H9 (cell line): ENCODE data around the gene IL16. TPM values are rescaled to one million over a fixed set of nuclear protein-coding genes. Genes with fewer than 3 reads are reported as not detected.
"Not testable (repeated sequence)": the region's sequence is repeated elsewhere in the genome, so short reads cannot be mapped to it uniquely, and the experiment has no call there.

Source experiments
- DNase-seq: peaks from one replicate; pipeline ENCODE4 v3.0.0-alpha.2; 2017
- H2AFZ ChIP-seq: one replicate; pipeline ENCODE4 v1.6.1; 2013; ENCODE audit warnings: mild to moderate bottlenecking, low read length, control low read depth, moderate library complexity
- H2AK5ac ChIP-seq: 2 replicates; pipeline ENCODE4 v1.6.1; 2013; ENCODE audit warnings: low read length, control low read depth, mixed read lengths; ENCODE audit not compliant: insufficient read length
- H2BK120ac ChIP-seq: one replicate; pipeline ENCODE4 v1.6.1; 2013; ENCODE audit warnings: low read depth, mild to moderate bottlenecking, low read length, control low read depth, inconsistent platforms; ENCODE audit not compliant: poor library complexity, severe bottlenecking
- H2BK12ac ChIP-seq: 2 replicates; pipeline ENCODE4 v1.6.1; 2013; ENCODE audit warnings: low read length, control low read depth, mixed read lengths, low read depth; ENCODE audit not compliant: insufficient read length
- H2BK15ac ChIP-seq: 2 replicates; pipeline ENCODE4 v1.6.1; 2013; ENCODE audit warnings: low read depth, low read length, control low read depth
- H2BK20ac ChIP-seq: one replicate; pipeline ENCODE4 v1.6.1; 2013; ENCODE audit warnings: low read depth, mild to moderate bottlenecking, low read length, control low read depth, inconsistent platforms; ENCODE audit not compliant: poor library complexity, severe bottlenecking
- H2BK5ac ChIP-seq: 2 replicates; pipeline ENCODE4 v1.6.1; 2013; ENCODE audit warnings: low read length, control low read depth, mixed read lengths; ENCODE audit not compliant: insufficient read length
- H3K14ac ChIP-seq: 2 replicates; pipeline ENCODE4 v1.6.1; 2013; ENCODE audit warnings: low read length, control low read depth; ENCODE audit not compliant: insufficient read depth
- H3K18ac ChIP-seq: 2 replicates; pipeline ENCODE4 v1.6.1; 2013; ENCODE audit warnings: low read depth, mild to moderate bottlenecking, mixed read lengths, low read length, control low read depth; ENCODE audit not compliant: insufficient read length
- H3K23ac ChIP-seq: 2 replicates; pipeline ENCODE4 v1.6.1; 2013; ENCODE audit warnings: low read length, control low read depth, mixed read lengths, low read depth; ENCODE audit not compliant: insufficient read length
- H3K23me2 ChIP-seq: 2 replicates; pipeline ENCODE4 v1.6.1; 2013; ENCODE audit warnings: low read depth, mild to moderate bottlenecking, mixed read lengths, low read length, control low read depth; ENCODE audit not compliant: insufficient read length, poor library complexity, severe bottlenecking
- H3K27ac ChIP-seq: 2 replicates; pipeline ENCODE4 v1.5.1; 2013; ENCODE audit warnings: low read length, control low read depth, mixed read lengths, low read depth; ENCODE audit not compliant: insufficient read length
- H3K27me3 ChIP-seq: 2 replicates; pipeline ENCODE4 v1.6.1; 2013; ENCODE audit warnings: low read length, control low read depth, inconsistent platforms; ENCODE audit not compliant: insufficient read depth
- H3K4ac ChIP-seq: 2 replicates; pipeline ENCODE4 v1.6.1; 2013; ENCODE audit warnings: low read depth, mild to moderate bottlenecking, control low read depth, inconsistent platforms, low read length, moderate library complexity
- H3K4me1 ChIP-seq: 2 replicates; pipeline ENCODE4 v1.6.1; 2013; ENCODE audit warnings: low read length, control low read depth, inconsistent platforms; ENCODE audit not compliant: insufficient read depth
- H3K4me2 ChIP-seq: 2 replicates; pipeline ENCODE4 v1.6.1; 2013; ENCODE audit warnings: low read length, control low read depth, mixed read lengths; ENCODE audit not compliant: insufficient read length, insufficient read depth
- H3K56ac ChIP-seq: 2 replicates; pipeline ENCODE4 v1.6.1; 2013; ENCODE audit warnings: low read depth, mild to moderate bottlenecking, mixed read lengths, low read length, control low read depth; ENCODE audit not compliant: insufficient read length
- H3K79me1 ChIP-seq: 2 replicates; pipeline ENCODE4 v1.6.1; 2013; ENCODE audit warnings: low read depth, mild to moderate bottlenecking, moderate library complexity, low read length, control low read depth, inconsistent platforms; ENCODE audit not compliant: insufficient read depth, poor library complexity, severe bottlenecking
- H3K79me2 ChIP-seq: 2 replicates; pipeline ENCODE4 v1.6.1; 2013; ENCODE audit warnings: low read length, control low read depth, inconsistent platforms; ENCODE audit not compliant: insufficient read depth
- H3K9ac ChIP-seq: 2 replicates; pipeline ENCODE4 v1.6.1; 2013; ENCODE audit warnings: low read length, control low read depth, mixed read lengths; ENCODE audit not compliant: insufficient read length; ENCODE audit errors: extremely low read depth
- H3K9me3 ChIP-seq: one replicate; pipeline ENCODE4 v1.6.1; 2013; ENCODE audit warnings: low read depth, low read length, inconsistent platforms; ENCODE audit not compliant: control insufficient read depth
- H3T11ph ChIP-seq: one replicate; pipeline ENCODE4 v1.6.1; 2013; ENCODE audit warnings: mild to moderate bottlenecking, low read length, control low read depth, inconsistent platforms
- H4K20me1 ChIP-seq: one replicate; pipeline ENCODE4 v1.6.1; 2013; ENCODE audit not compliant: control insufficient read depth, insufficient read length, insufficient read depth
- H4K5ac ChIP-seq: 2 replicates; pipeline ENCODE4 v1.6.1; 2013; ENCODE audit warnings: low read depth, mild to moderate bottlenecking, mixed read lengths, low read length, control low read depth; ENCODE audit not compliant: insufficient read length
- H4K8ac ChIP-seq: replicated peaks from 2 replicates; pipeline ENCODE4 v1.6.1; 2013; ENCODE audit warnings: low read length, control low read depth, mixed read lengths, low read depth; ENCODE audit not compliant: insufficient read length
- H4K91ac ChIP-seq: 2 replicates; pipeline ENCODE4 v1.6.1; 2013; ENCODE audit warnings: low read depth, mild to moderate bottlenecking, moderate library complexity, mixed read lengths, low read length, control low read depth; ENCODE audit not compliant: insufficient read length
- H3K27ac Mint-ChIP-seq, 3 experiments: 2 replicates in 2 of 3; 3 replicates in 1 of 3; pipeline ENCODE4 v1.8.0; 2020 to 2021; ENCODE audit warnings: mixed read lengths in 3 of 3, mild to moderate bottlenecking in 1 of 3, moderate library complexity in 1 of 3
- H3K27me3 Mint-ChIP-seq: 2 replicates; pipeline ENCODE4 v1.8.0; 2021; ENCODE audit warnings: low read depth, mild to moderate bottlenecking, moderate library complexity, mixed read lengths
- H3K36me3 Mint-ChIP-seq, 3 experiments: 2 replicates in 2 of 3; 3 replicates in 1 of 3; pipeline ENCODE4 v1.8.0; 2020 to 2021; ENCODE audit warnings: low read depth in 3 of 3, mixed read lengths in 3 of 3; ENCODE audit not compliant: insufficient read depth in 1 of 3
- H3K4me1 Mint-ChIP-seq, 2 experiments: 2 replicates each; pipeline ENCODE4 v1.8.0; 2020; ENCODE audit warnings: mixed read lengths in 2 of 2
- H3K4me3 Mint-ChIP-seq, 2 experiments: 2 replicates in 1 of 2; 3 replicates in 1 of 2; pipeline ENCODE4 v1.8.0; 2020 to 2021; ENCODE audit warnings: mild to moderate bottlenecking in 2 of 2, mixed read lengths in 2 of 2, moderate library complexity in 1 of 2
- H3K9me3 Mint-ChIP-seq, 2 experiments: 2 replicates in 1 of 2; 3 replicates in 1 of 2; pipeline ENCODE4 v1.8.0; 2020; ENCODE audit warnings: mild to moderate bottlenecking in 2 of 2, mixed read lengths in 2 of 2, moderate library complexity in 1 of 2
- WGBS: extraction: QIAGEN DNeasy Blood & Tissue Kit; methylation state at CpG from one replicate; pipeline ENCODE4 v1.1.7; 2013; ENCODE audit warnings: missing lambda C conversion rate, low lambda C conversion rate, mixed read lengths; ENCODE audit not compliant: insufficient read length; ENCODE audit errors: extremely low coverage; 5-methylcytosine and 5-hydroxymethylcytosine counted together
- total RNA-seq: library from RNA; stranded (reverse); gene quantifications from 2 replicates; pipeline ENCODE4 v1.2.1, GENCODE V29; 2021
- TF ChIP-seq, protein P1 (sequence below): fragments of 200-600 bp; sonication (generic); conservative IDR thresholded peaks from 3 replicates; pipeline ENCODE4 v1.8.0; 2021; ENCODE audit warnings: antibody characterized with exemption, mild to moderate bottlenecking

Gene IL16
- total RNA-seq, 1 experiment from 2014 or later = 0.28 TPM

DNA sequence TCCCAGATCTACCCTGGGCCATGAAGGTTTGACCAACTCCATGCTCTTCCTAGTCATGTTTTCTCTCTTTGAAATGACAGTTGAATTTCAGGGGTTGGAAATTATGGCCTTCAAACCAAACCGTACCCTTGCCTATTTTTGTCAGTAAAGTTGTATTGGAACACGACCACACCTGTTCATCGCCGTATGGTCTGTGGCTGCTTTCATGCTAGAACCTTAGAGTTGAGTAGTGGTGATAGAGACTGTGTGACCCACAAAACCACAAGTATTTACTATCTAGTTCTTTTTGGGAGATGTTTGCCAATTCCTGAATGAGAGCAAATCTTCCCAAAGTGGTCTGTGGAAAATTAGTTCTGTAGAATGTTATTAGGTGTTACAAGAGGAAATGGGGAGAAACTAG, 151.2 kb downstream of the IL16 start:
- Histone ChIP-seq H2BK120ac (no peak overlapping the region), H3K18ac (no peak overlapping the region), H3K79me2 (no peaks in the 10 kb centered on the region), H3K79me1 (no peaks in the 10 kb centered on the region), H3K23me2 (no peaks in the 10 kb centered on the region), H3K9me3 (no peaks in the 10 kb centered on the region), H3K56ac (no peak overlapping the region), H2BK15ac (no peak overlapping the region), H3K27ac (no peak overlapping the region), H2BK12ac (no peak overlapping the region), H3K4ac (no peak overlapping the region), H2BK5ac (no peak overlapping the region), H3K4me2 (no peak overlapping the region), H3K14ac (no peak overlapping the region), H4K20me1 (no peaks in the 10 kb centered on the region), H3T11ph (no peak overlapping the region), H3K23ac (no peak overlapping the region), H4K5ac (no peak overlapping the region), H2BK20ac (no peak overlapping the region), H2AFZ (no peak overlapping the region), H3K27me3 (no peaks in the 10 kb centered on the region), H3K4me1 (no peaks in the 10 kb centered on the region), H4K8ac (no peak overlapping the region), H3K9ac (no peak overlapping the region), H2AK5ac (no peak overlapping the region), H4K91ac (no peak overlapping the region)
- H3K27me3 Mint-ChIP-seq = no peaks in the 10 kb centered on the region; the same call in 1 of the 2 replicates
- peaks cover 8 to 9% of the 10 kb centered on the region in 2 experiments for H3K4me1 Mint-ChIP-seq
- no CpG with 5 or more reads among the region's 4 CpGs for WGBS
- H3K36me3 Mint-ChIP-seq = no peaks in the 10 kb centered on the region
- TF ChIP-seq, protein P1, sequence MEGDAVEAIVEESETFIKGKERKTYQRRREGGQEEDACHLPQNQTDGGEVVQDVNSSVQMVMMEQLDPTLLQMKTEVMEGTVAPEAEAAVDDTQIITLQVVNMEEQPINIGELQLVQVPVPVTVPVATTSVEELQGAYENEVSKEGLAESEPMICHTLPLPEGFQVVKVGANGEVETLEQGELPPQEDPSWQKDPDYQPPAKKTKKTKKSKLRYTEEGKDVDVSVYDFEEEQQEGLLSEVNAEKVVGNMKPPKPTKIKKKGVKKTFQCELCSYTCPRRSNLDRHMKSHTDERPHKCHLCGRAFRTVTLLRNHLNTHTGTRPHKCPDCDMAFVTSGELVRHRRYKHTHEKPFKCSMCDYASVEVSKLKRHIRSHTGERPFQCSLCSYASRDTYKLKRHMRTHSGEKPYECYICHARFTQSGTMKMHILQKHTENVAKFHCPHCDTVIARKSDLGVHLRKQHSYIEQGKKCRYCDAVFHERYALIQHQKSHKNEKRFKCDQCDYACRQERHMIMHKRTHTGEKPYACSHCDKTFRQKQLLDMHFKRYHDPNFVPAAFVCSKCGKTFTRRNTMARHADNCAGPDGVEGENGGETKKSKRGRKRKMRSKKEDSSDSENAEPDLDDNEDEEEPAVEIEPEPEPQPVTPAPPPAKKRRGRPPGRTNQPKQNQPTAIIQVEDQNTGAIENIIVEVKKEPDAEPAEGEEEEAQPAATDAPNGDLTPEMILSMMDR = no peak
- H3K9me3 Mint-ChIP-seq = peaks cover 0 to 4% of the 10 kb centered on the region in 2 experiments; a peak in 1 of 5 replicates
- no peak overlapping the region for H3K4me3 Mint-ChIP-seq
- no peak overlapping the region for H3K27ac Mint-ChIP-seq
- no peak for DNase-seq

DNA sequence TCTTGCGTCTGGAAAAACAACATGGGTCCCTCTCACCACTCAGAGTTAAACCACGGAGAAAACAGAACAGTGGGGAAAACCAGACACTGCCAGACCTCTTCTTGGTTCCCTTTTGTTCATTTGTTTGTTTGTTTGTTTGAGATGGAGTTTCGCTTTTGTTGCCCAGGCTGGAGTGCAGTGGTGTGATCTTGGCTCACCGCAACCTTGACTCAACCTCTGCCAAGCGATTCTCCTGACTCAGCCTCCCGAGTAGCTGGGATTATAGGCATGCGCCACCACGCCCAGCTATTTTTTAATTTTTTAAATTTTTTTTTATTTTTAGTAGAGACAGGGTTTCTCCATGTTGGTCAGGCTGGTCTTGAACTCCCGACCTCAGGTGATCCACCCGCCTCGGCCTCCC, 152.0 kb downstream of the IL16 start:
- H2BK20ac ChIP-seq, H2BK15ac ChIP-seq, H3K23me2 ChIP-seq, H4K20me1 ChIP-seq, H4K8ac ChIP-seq, H2BK12ac ChIP-seq, H3K9me3 ChIP-seq, H3K56ac ChIP-seq, H3K79me2 ChIP-seq, H3T11ph ChIP-seq, H3K4me1 Mint-ChIP-seq, H3K4ac ChIP-seq, H3K9ac ChIP-seq, H2AFZ ChIP-seq, H3K27me3 Mint-ChIP-seq, H3K27me3 ChIP-seq, H2BK120ac ChIP-seq, H4K5ac ChIP-seq, H3K36me3 Mint-ChIP-seq, H3K27ac Mint-ChIP-seq, H3K4me3 Mint-ChIP-seq, H3K14ac ChIP-seq, H3K4me1 ChIP-seq, H3K23ac ChIP-seq, H3K18ac ChIP-seq, DNase-seq, H3K27ac ChIP-seq, H3K9me3 Mint-ChIP-seq, H2BK5ac ChIP-seq, H3K4me2 ChIP-seq, H2AK5ac ChIP-seq, H4K91ac ChIP-seq, H3K79me1 ChIP-seq: not testable (repeated sequence)
- no CpG with 5 or more reads among the region's 11 CpGs for WGBS
